ENCODE measurements around the gene TSPAN4. TPM values are rescaled to one million over a fixed set of nuclear protein-coding genes. Genes with fewer than 3 reads are reported as not detected.
A peak's percentile ranks its signal among the peaks of the same experiment; 100 is the strongest.

Gene TSPAN4
- total and polyA plus RNA-seq, 9 of the 15 experiments (the other 6 are each of a cell fraction or from before 2014, with no cell fraction given), result 0.07 to 31.0 (median 15.7) TPM

DNA sequence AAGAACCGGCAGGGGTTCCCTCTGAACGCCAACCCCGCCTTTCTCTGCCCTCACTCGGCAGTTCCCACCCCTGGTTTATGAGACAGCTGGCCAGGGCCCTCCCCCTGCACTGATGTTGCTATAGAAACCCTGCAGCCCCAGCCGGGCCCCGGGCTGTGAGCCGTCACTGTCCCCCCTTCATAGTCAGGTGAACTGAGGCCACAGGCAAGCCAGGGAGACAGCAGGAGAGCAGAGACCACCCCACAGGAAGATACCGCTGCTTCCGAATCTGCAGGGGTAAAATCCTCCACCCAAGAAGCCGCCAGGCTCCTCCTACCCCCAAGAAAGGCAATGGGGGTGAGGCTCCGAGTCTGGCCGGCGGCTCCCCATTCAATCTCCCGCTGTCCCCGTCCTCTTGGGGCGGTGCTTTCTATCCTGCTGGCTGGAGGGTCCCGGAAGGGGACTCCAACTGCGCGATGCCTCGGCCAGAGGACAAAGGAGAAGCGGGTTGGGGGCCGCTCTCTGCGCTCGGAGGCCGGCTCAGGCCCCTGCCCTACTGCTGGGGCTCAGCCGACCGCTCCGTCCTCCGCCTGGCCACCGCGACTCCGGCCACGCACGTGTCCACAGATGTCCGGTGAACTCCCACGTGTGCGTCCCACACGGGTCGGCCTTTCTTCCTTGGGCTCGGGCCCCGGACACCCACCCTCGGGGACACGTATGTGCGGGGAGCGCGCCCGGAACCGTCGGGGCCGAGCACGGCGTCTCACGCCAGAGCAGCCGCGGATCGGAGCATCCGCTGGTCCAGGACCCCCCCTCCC, 45.2 kb upstream of the TSPAN4 start (continued):
- no peak for TF ChIP-seq HMG20A (CRISPR knock-in tag; conservative IDR thresholded peaks at IDR 0.05)
- no peak for TF ChIP-seq ELF1 (tag; IDR thresholded peaks at IDR 0.05)
- TF ChIP-seq FIP1L1 (IDR thresholded peaks at IDR 0.05; ENCODE audit: low read depth, low read length, poor library complexity, severe bottlenecking), result peak; percentile 8
- no peak for TF ChIP-seq ZNF124 (CRISPR knock-in tag; IDR thresholded peaks at IDR 0.05)
- TF ChIP-seq, protein P1, sequence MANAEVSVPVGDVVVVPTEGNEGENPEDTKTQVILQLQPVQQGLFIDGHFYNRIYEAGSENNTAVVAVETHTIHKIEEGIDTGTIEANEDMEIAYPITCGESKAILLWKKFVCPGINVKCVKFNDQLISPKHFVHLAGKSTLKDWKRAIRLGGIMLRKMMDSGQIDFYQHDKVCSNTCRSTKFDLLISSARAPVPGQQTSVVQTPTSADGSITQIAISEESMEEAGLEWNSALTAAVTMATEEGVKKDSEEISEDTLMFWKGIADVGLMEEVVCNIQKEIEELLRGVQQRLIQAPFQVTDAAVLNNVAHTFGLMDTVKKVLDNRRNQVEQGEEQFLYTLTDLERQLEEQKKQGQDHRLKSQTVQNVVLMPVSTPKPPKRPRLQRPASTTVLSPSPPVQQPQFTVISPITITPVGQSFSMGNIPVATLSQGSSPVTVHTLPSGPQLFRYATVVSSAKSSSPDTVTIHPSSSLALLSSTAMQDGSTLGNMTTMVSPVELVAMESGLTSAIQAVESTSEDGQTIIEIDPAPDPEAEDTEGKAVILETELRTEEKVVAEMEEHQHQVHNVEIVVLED (CRISPR knock-in tag; IDR thresholded peaks at IDR 0.05), result no peak
- no peak; the same call in 1 of the 2 replicates for TF ChIP-seq KAT7 (CRISPR knock-in tag; IDR thresholded peaks at IDR 0.05; ENCODE audit: borderline replicate concordance)
- no peak for TF ChIP-seq KLF1 (tag; IDR thresholded peaks at IDR 0.05)
- TF ChIP-seq SAP30 (IDR thresholded peaks at IDR 0.05; ENCODE audit: borderline replicate concordance, insufficient read depth, low read depth, low read length, poor library complexity, severe bottlenecking), result peak; percentile 74
- no peak for TF ChIP-seq SREBF2 (CRISPR knock-in tag; IDR thresholded peaks at IDR 0.05)
- TF ChIP-seq IFI16 (CRISPR knock-in tag; IDR thresholded peaks at IDR 0.05), result no peak
- TF ChIP-seq SMAD2 (IDR thresholded peaks at IDR 0.05; ENCODE audit: low read depth, low read length), result no peak
- TF ChIP-seq, protein P2, sequence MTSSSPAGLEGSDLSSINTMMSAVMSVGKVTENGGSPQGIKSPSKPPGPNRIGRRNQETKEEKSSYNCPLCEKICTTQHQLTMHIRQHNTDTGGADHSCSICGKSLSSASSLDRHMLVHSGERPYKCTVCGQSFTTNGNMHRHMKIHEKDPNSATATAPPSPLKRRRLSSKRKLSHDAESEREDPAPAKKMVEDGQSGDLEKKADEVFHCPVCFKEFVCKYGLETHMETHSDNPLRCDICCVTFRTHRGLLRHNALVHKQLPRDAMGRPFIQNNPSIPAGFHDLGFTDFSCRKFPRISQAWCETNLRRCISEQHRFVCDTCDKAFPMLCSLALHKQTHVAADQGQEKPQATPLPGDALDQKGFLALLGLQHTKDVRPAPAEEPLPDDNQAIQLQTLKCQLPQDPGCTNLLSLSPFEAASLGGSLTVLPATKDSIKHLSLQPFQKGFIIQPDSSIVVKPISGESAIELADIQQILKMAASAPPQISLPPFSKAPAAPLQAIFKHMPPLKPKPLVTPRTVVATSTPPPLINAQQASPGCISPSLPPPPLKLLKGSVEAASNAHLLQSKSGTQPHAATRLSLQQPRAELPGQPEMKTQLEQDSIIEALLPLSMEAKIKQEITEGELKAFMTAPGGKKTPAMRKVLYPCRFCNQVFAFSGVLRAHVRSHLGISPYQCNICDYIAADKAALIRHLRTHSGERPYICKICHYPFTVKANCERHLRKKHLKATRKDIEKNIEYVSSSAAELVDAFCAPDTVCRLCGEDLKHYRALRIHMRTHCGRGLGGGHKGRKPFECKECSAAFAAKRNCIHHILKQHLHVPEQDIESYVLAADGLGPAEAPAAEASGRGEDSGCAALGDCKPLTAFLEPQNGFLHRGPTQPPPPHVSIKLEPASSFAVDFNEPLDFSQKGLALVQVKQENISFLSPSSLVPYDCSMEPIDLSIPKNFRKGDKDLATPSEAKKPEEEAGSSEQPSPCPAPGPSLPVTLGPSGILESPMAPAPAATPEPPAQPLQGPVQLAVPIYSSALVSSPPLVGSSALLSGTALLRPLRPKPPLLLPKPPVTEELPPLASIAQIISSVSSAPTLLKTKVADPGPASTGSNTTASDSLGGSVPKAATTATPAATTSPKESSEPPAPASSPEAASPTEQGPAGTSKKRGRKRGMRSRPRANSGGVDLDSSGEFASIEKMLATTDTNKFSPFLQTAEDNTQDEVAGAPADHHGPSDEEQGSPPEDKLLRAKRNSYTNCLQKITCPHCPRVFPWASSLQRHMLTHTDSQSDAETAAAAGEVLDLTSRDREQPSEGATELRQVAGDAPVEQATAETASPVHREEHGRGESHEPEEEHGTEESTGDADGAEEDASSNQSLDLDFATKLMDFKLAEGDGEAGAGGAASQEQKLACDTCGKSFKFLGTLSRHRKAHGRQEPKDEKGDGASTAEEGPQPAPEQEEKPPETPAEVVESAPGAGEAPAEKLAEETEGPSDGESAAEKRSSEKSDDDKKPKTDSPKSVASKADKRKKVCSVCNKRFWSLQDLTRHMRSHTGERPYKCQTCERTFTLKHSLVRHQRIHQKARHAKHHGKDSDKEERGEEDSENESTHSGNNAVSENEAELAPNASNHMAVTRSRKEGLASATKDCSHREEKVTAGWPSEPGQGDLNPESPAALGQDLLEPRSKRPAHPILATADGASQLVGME (CRISPR knock-in tag; IDR thresholded peaks at IDR 0.05), result no peak
- TF ChIP-seq, protein P3, sequence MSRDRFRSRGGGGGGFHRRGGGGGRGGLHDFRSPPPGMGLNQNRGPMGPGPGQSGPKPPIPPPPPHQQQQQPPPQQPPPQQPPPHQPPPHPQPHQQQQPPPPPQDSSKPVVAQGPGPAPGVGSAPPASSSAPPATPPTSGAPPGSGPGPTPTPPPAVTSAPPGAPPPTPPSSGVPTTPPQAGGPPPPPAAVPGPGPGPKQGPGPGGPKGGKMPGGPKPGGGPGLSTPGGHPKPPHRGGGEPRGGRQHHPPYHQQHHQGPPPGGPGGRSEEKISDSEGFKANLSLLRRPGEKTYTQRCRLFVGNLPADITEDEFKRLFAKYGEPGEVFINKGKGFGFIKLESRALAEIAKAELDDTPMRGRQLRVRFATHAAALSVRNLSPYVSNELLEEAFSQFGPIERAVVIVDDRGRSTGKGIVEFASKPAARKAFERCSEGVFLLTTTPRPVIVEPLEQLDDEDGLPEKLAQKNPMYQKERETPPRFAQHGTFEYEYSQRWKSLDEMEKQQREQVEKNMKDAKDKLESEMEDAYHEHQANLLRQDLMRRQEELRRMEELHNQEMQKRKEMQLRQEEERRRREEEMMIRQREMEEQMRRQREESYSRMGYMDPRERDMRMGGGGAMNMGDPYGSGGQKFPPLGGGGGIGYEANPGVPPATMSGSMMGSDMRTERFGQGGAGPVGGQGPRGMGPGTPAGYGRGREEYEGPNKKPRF (IDR thresholded peaks at IDR 0.05; ENCODE audit: low read depth, low read length), result no peak
- TF ChIP-seq, protein P4, sequence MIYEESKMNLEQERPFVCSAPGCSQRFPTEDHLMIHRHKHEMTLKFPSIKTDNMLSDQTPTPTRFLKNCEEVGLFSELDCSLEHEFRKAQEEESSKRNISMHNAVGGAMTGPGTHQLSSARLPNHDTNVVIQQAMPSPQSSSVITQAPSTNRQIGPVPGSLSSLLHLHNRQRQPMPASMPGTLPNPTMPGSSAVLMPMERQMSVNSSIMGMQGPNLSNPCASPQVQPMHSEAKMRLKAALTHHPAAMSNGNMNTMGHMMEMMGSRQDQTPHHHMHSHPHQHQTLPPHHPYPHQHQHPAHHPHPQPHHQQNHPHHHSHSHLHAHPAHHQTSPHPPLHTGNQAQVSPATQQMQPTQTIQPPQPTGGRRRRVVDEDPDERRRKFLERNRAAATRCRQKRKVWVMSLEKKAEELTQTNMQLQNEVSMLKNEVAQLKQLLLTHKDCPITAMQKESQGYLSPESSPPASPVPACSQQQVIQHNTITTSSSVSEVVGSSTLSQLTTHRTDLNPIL (CRISPR knock-in tag; IDR thresholded peaks at IDR 0.05), result no peak

Data from K562 (cell line).